K562 (cell line): ENCODE measurements around the gene COL5A1. TPM values are rescaled to one million over a fixed set of nuclear protein-coding genes. Genes with fewer than 3 reads are reported as not detected.

Experiments
- ATAC-seq: fragments of 200-7000 bp; cut with Tn5 transposase; 3 replicates; pipeline ENCODE4 v1.9.1; 2020; ENCODE audit warnings: moderate library complexity
- BruUV-seq: library from RNA; stranded (reverse); fragments of 400-500 nt; replicated peaks from 2 replicates; lab custom pipeline; 2021; lab: Mats Ljungman, UMichigan
- CTCF ChIA-PET: fragments of 300-600 bp; formaldehyde crosslinking; extraction: SDS; loops from one replicate; lab custom pipeline; 2021; ENCODE audit warnings: low intra/inter-chr PET ratio; lab: Yijun Ruan, JAX
- POLR2A ChIA-PET: fragments of 300-600, 350-650 bp; sonication (Branson Sonifier 250); formaldehyde crosslinking; extraction: SDS; loops from one replicate; lab custom pipeline; 2021; ENCODE audit warnings: antibody characterized with exemption, inconsistent platforms; lab: Yijun Ruan, JAX
- DNase-seq, 4 experiments: peaks; one replicate each; pipeline versions ENCODE4 v3.0.0 to v3.0.0-alpha.2; 2011 to 2018; ENCODE audit warnings: low spot score in 3 of 4, mixed read lengths in 3 of 4; ENCODE audit errors: extremely low read depth in 1 of 4
- FAIRE-seq: peaks from 2 replicates; lab custom pipeline; 2011; peaks lifted over from hg19 to GRCh38; lab: Jason Lieb, UNC
- H2AFZ ChIP-seq: 2 replicates; pipeline ENCODE4 v1.6.0; 2011; ENCODE audit warnings: low read depth, low read length, control low read depth, inconsistent platforms
- H3K27ac ChIP-seq: fragments of 200-600 bp; 3 replicates; pipeline ENCODE4 v1.8.0; 2011; ENCODE audit warnings: low read depth, mild to moderate bottlenecking, control low read depth, inconsistent platforms, low read length, moderate library complexity, mixed read lengths; ENCODE audit errors: extremely low read depth
- H3K27me3 ChIP-seq, 2 experiments: fragments of 300-600 bp in 1 of 2; 2 replicates in 1 of 2; 3 replicates in 1 of 2; pipeline versions ENCODE4 v1.6.0 to v1.8.0; 2011; ENCODE audit warnings: inconsistent platforms in 2 of 2, low read length in 2 of 2, mild to moderate bottlenecking in 1 of 2, mixed read lengths in 1 of 2, moderate library complexity in 1 of 2; ENCODE audit not compliant: control insufficient read depth in 2 of 2, insufficient read depth in 2 of 2
- H3K36me3 ChIP-seq: fragments of 300-600 bp; 3 replicates; pipeline ENCODE4 v1.8.0; 2011; ENCODE audit warnings: mild to moderate bottlenecking, low read length, inconsistent platforms; ENCODE audit not compliant: control insufficient read depth, insufficient read depth
- H3K4me1 ChIP-seq, 2 experiments: fragments of 200-600 bp in 1 of 2; replicated peaks in 1 of 2; 2 replicates in 1 of 2; 3 replicates in 1 of 2; pipeline versions ENCODE4 v1.5.1 to v1.8.0; 2011; ENCODE audit warnings: inconsistent platforms in 2 of 2, low read length in 2 of 2, mild to moderate bottlenecking in 1 of 2, mixed read lengths in 1 of 2, moderate library complexity in 1 of 2; ENCODE audit not compliant: control insufficient read depth in 2 of 2, insufficient read depth in 2 of 2
- H3K4me2 ChIP-seq: 2 replicates; pipeline ENCODE4 v1.6.1; 2011; ENCODE audit warnings: low read length, control low read depth, inconsistent platforms, mixed read lengths; ENCODE audit not compliant: insufficient read depth
- H3K4me3 ChIP-seq: fragments of 200-600 bp; sonication (generic), shearing (Covaris generic); 2 replicates; pipeline ENCODE4 v1.5.1; 2016; ENCODE audit warnings: control low read depth, inconsistent platforms
- H3K79me2 ChIP-seq: fragments of 200-600 bp; 3 replicates; pipeline ENCODE4 v1.8.0; 2011; ENCODE audit warnings: low read length, inconsistent platforms; ENCODE audit not compliant: control insufficient read depth, insufficient read depth
- H3K9ac ChIP-seq, 2 experiments: 2 replicates each; pipeline versions ENCODE4 v1.6.0 to v1.6.1; 2011; ENCODE audit warnings: low read depth in 2 of 2, low read length in 2 of 2, control low read depth in 1 of 2, inconsistent platforms in 1 of 2, mild to moderate bottlenecking in 1 of 2, mixed read lengths in 1 of 2; ENCODE audit not compliant: insufficient read depth in 1 of 2
- H3K9me1 ChIP-seq: one replicate; pipeline ENCODE4 v1.6.0; 2011; ENCODE audit warnings: inconsistent platforms, mild to moderate bottlenecking, low read length, moderate library complexity; ENCODE audit not compliant: control insufficient read depth, insufficient read depth
- H3K9me3 ChIP-seq: replicated peaks from 2 replicates; pipeline ENCODE4 v1.5.1; 2011; ENCODE audit warnings: low read depth, low read length, inconsistent platforms; ENCODE audit not compliant: control insufficient read depth, insufficient read depth
- H4K20me1 ChIP-seq: replicated peaks from 2 replicates; pipeline ENCODE4 v1.6.1; 2011; ENCODE audit warnings: low read length, inconsistent platforms, mixed read lengths; ENCODE audit not compliant: control insufficient read depth, insufficient read depth
- HNRNPK ChIP-seq: fragments of 200-400 bp; formaldehyde crosslinking; IDR thresholded peaks from one replicate; pipeline ENCODE4 v1.6.1; 2018; ENCODE audit warnings: mild to moderate bottlenecking, low read depth, low read length; ENCODE audit not compliant: poor library complexity, severe bottlenecking
- MBD1 ChIP-seq: fragments of 250-450 bp; sonication (Bioruptor Pico); IDR thresholded peaks from 2 replicates; pipeline ENCODE4 v1.8.0; 2022; ENCODE audit warnings: inconsistent platforms
- WGBS: fragments of 100-300 bp; shearing (Covaris generic); methylation state at CpG from one replicate; pipeline ENCODE4 v1.1.6; 2016; ENCODE audit warnings: low coverage, mixed read lengths; ENCODE audit not compliant: insufficient coverage; ENCODE audit errors: missing lambda C conversion rate; 5-methylcytosine and 5-hydroxymethylcytosine counted together
- in situ Hi-C: fragments of 300-500 bp; cut with MboI; formaldehyde crosslinking; loops from 4 replicates; pipeline ENCODE4 v1.15.0; 2018; ENCODE audit warnings: inconsistent platforms, mixed read lengths
- intact Hi-C: fragments of 100-400 bp; cut with micrococcal nuclease; formaldehyde crosslinking; loops from 2 replicates; pipeline ENCODE4 v1.14.2; 2022
- polyA plus RNA-seq, 8 experiments: library from polyadenylated mRNA; depleted of rRNA in 4 of 8; stranded (reverse) in 5 of 8; unstranded in 3 of 8; fragments of >200 nt; fragmentation: Nextera tagmentation in 2 of 8; fragmentation: Illumina TruSeq in 1 of 8; extraction: Ambion mirVana in 2 of 8; extraction: Trizol in 1 of 8; gene quantifications; 2 replicates each; pipeline versions ENCODE4 v1.2.1 to v1.2.3, GENCODE V29; 2011 to 2014; ENCODE audit warnings: inconsistent platforms in 1 of 8, missing spikeins in 1 of 8
- total RNA-seq, 7 experiments: library from RNA; depleted of rRNA in 6 of 7; stranded (reverse); fragments of >200 nt in 6 of 7; fragmentation: Illumina TruSeq in 2 of 7; extraction: Trizol in 2 of 7; gene quantifications; 2 replicates each; pipeline versions ENCODE4 v1.2.1 to v1.2.3, GENCODE V29; 2011 to 2021; ENCODE audit warnings: low replicate concordance in 1 of 7

Gene COL5A1
- total and polyA plus RNA-seq, 9 of the 15 experiments (the other 6 are each of a cell fraction or from before 2014, with no cell fraction given), result under 0.01 to 0.13 (median 0.04) TPM; not detected in 6

DNA sequence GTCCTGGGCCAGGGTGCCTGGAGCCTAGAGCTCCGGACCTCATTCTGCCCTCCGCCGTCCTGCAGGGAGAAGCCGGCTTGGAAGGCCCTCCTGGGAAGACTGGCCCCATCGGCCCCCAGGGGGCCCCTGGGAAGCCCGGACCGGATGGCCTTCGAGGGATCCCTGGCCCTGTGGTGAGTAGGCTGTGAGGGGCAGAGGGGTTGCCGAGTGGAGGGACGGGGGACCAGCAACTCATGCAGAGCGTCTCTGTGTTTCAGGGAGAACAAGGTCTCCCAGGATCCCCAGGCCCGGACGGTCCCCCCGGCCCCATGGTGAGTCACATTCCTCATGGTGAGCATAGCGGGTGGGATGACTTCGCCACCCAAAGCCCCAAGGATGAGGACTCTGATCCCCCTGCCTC, 177.0 kb downstream of the COL5A1 start:
- H3K4me2 ChIP-seq, result no peak overlapping the region
- no peaks in the 10 kb centered on the region for H3K9me3 ChIP-seq
- intact Hi-C loops, result no loop called here
- in situ Hi-C loops, result no loop called here
- BruUV-seq, result no TSS peak
- ATAC-seq, result no peak
- peaks cover 25 to 79% of the 10 kb centered on the region in 2 experiments; a peak in 4 of 5 replicates for H3K27me3 ChIP-seq
- no peaks in the 10 kb centered on the region for H3K9me1 ChIP-seq
- DNase-seq, result no peak
- H2AFZ ChIP-seq, result no peak overlapping the region
- no peaks in the 10 kb centered on the region for H3K36me3 ChIP-seq
- H3K4me3 ChIP-seq, result no peak overlapping the region
- no peak overlapping the region for H3K27ac ChIP-seq
- no peak for TF ChIP-seq MBD1
- TF ChIP-seq, all 486 proteins: peak for 0
- no peaks in the 10 kb centered on the region; a peak in 1 of 5 replicates for H3K4me1 ChIP-seq
- ChIA-PET POLR2A (no interaction called here), CTCF (interaction anchor here (0.6 kb wide), 1 partner anchor 594 kb away, joined by 4 read pairs; no protein-coding TSS in a partner anchor)
- H3K79me2 ChIP-seq, result no peaks in the 10 kb centered on the region
- WGBS, result 0% methylated on average over 11 of the region's 16 CpGs
- H3K9ac ChIP-seq, result no peak overlapping the region; a peak in 1 of 4 replicates
- no peak for FAIRE-seq
- H4K20me1 ChIP-seq, result peaks cover 5% of the 10 kb centered on the region

DNA sequence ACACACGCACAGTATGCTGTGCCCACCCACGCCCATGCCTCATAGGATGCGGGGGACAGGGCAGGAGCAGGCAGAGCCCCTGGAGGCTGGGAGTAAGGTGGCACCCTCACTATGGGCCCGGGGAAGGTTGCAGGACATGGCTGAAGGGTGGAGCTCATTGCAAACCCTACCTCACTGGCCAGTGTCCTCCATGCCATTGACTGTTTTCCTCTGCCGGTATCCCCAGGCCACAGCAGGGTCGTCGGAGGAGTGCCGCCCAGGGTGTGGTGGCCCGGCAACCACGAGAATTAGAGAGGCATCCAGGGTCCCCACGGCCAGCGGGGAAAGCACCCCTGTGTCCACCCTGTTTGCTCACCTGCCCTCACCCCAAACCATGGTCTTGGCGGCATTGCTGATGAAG, 179.3 kb downstream of the COL5A1 start:
- no peak for TF ChIP-seq HNRNPK
- H3K27ac ChIP-seq, result no peak overlapping the region
- no peak overlapping the region for H3K9ac ChIP-seq
- H4K20me1 ChIP-seq, result peaks cover 12% of the 10 kb centered on the region
- WGBS, result 0% methylated on average over 13 of the region's 13 CpGs
- no peak overlapping the region for H3K4me3 ChIP-seq
- no peaks in the 10 kb centered on the region for H3K36me3 ChIP-seq
- no peaks in the 10 kb centered on the region for H3K9me1 ChIP-seq
- ChIA-PET POLR2A (interaction anchor here (0.6 kb wide), 1 partner anchor 41 kb away, joined by 4 read pairs; no protein-coding TSS in a partner anchor), CTCF (no interaction called here)
- no peak for DNase-seq
- no TSS peak for BruUV-seq
- H3K27me3 ChIP-seq, result peaks cover 22 to 80% of the 10 kb centered on the region in 2 experiments; a peak in 4 of 5 replicates
- in situ Hi-C loops (no loop called here), intact Hi-C loops (no loop called here)
- no peak for FAIRE-seq
- no peak overlapping the region for H2AFZ ChIP-seq
- no peak overlapping the region for H3K4me2 ChIP-seq
- no peak for ATAC-seq
- H3K4me1 ChIP-seq, result no peaks in the 10 kb centered on the region; a peak in 1 of 5 replicates
- H3K9me3 ChIP-seq, result no peaks in the 10 kb centered on the region
- no peaks in the 10 kb centered on the region for H3K79me2 ChIP-seq
